NCI-H1930 (cell line): ENCODE measurements around the gene THAP3.

Experiments used
- DNase-seq, 2 experiments: peaks; one replicate each; lab custom pipeline; 2025; lab: John Stamatoyannopoulos, UW

The THAP3 gene

DNA sequence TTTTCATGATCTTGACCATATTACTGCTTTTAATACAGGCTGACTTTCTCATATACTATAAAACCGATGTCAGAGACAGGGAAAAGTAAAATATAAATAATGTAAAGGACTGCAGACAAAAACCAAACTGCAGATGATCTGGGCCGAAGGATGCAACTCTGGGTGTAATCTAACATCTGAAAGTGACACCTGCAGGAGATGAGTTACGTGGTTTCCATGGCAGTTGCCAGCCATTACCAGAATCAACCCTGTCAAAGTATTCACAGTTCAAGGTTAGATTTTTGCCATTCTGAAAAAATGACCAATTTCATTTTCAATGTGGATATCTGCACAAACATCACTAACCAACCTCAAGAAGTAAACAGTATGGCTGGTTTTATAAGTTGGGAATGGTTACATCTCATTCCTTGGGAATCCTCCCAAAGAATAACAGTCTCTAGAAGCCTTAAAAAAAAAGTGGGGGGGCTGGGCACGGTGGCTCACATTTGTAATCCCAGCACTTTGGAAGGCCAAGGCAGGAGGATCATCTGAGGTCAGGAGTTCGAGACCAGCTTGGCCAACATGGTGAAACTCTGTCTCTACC is 49.2 kb downstream of the THAP3 start:
- DNase-seq, result no peak

GRCh38 chr1:6674771-6675170 is 50.1 kb downstream of the THAP3 start:
- no peak for DNase-seq

GRCh38 chr1:6675941-6676340 is 51.3 kb downstream of the THAP3 start:
- no peak for DNase-seq
